DLD1 (cell line): ENCODE data around the gene HPCAL1.

Experiments used
- in situ Hi-C: cut with HindIII; loops from 2 replicates; pipeline ENCODE4 v1.10.0; 2017; ENCODE audit warnings: low sequenced_read_pairs

The HPCAL1 gene

DNA sequence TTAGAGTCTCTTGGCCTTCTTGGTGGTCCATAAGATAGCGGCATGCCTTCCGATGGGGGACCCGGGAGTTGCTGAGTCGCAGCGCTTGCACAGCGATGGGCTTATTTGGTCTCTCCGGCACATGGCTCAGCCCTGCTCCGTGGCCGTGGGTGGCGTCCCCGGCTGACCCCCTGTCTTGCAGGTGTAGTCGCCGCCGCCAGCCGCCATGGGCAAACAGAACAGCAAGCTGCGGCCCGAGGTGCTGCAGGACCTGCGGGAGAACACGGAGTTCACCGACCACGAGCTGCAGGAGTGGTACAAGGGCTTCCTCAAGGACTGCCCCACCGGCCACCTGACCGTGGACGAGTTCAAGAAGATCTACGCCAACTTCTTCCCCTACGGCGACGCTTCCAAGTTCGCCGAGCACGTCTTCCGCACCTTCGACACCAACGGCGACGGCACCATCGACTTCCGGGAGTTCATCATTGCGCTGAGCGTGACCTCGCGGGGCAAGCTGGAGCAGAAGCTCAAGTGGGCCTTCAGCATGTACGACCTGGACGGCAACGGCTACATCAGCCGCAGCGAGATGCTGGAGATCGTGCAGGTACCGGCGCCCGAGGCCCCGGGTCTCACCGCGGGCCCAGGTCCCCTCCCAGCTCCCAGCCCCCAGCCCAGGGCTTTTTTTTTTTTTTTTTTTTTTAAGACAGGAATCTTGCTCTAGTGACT, 117.0 kb downstream of the HPCAL1 start:
- in situ Hi-C loops, result no loop called here

DNA sequence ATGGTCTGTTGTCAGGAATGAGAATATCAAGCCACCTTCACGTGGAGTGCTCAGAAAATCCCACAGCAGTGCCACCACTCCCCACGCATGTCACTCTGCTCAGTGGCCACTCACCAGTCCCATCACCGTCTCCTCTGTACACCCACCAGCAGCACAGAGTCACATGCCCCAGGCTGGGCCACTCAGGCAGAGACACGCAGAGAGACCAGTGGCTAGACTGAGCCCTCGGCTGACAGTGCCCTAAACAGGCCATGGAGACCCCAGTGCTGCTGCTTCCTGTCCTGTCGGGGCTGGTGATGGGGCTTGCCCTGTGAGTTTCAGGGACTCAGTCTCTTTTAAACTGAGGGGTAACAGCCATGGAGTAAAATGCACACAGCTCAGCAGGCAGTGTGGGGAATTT, 119.5 kb downstream of the HPCAL1 start:
- in situ Hi-C loops, result no loop called here

- in situ Hi-C loops, result no loop called here
Observed at GRCh38 chr2:10422732-10423399, 120.2 kb downstream of the HPCAL1 start.

- in situ Hi-C loops, result no loop called here
Observed at GRCh38 chr2:10423400-10423774, 120.7 kb downstream of the HPCAL1 start.

DNA sequence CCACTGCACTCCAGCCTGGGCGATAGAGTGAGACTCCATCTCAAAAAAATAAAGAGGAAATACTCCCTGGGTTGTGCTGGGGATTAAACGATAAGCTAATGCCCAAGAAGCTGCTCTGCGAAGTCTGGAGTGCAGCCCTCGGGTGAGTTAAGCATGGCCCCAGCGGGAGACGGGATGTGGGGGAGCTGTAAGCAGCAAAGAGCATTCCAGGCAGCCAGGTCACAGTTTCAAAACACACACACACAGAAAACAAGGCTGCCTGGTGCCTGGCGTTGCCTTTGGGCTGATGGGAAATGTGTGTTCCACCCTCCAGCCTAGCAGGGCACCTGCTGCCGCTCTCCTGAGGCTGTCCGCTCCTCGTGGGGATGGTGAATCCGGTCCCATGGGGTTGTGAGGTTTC, 121.3 kb downstream of the HPCAL1 start:
- in situ Hi-C loops, result no loop called here

- in situ Hi-C loops, result no loop called here
Observed at GRCh38 chr2:10424916-10425505, 122.3 kb downstream of the HPCAL1 start.

GRCh38 chr2:10425699-10426098, 123.0 kb downstream of the HPCAL1 start:
- in situ Hi-C loops, result no loop called here

DNA sequence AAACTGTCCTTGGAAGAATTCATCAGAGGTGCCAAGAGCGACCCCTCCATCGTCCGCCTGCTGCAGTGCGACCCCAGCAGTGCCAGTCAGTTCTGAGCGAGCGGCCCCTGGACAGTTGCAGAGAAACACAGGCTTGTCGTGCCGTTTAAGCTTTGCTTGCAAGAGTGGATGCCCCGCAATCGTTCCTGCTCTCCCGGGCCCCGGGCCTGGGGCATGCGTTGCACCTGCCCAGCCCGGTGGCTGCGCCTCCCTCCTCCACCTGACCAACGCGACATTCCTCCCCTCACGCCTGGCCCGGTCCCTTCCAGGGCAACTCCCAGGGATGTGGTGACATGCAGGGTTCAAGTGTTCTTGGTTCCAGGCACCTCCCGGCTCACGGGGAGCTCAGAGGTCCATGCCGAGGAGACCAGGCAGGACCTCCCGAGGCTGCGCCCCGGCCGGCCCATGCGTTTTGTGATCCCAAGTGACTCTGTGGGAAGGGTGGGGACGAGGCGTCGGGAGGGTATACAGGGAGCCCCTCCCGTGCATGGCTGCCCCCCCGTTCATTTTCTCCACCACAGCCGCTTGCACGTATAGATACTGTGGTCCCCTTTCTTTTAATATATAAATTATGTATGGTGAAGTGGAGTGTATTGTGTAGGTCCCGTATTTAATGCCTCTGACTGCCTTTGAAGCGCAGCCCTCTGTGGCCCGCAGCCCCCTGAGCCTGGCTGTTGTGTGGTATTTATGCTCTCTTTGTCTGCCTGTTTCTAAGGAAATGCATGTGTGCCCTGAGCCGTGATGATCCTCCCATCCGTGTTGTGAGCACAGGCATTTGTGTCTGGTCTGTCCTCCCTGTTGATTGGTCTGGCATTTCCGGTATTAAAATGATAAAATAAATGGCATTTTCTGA, 124.3 kb downstream of the HPCAL1 start:
- in situ Hi-C loops, result no loop called here

- in situ Hi-C loops, result no loop called here
Observed at GRCh38 chr2:10427618-10427949, 124.9 kb downstream of the HPCAL1 start.

DNA sequence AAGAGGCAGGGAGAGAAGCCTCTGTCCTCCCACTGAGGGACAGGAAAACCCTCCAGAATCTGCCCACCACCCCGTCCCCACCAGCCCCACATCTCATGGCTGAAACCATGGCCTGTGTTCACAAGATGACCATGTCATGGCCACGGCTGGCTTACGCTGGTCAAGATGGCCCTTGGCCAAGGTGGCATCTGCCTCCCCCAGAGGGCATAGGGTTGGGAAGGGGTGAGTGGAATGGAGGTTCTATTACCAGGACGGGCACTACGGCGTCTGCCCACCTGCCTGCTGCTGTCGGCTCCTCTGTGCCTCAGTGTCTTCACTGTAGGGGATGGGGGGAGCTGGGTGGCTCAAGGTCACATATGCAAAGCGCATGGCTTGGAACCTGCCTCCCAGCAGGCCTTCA, 125.7 kb downstream of the HPCAL1 start:
- in situ Hi-C loops, result no loop called here

DNA sequence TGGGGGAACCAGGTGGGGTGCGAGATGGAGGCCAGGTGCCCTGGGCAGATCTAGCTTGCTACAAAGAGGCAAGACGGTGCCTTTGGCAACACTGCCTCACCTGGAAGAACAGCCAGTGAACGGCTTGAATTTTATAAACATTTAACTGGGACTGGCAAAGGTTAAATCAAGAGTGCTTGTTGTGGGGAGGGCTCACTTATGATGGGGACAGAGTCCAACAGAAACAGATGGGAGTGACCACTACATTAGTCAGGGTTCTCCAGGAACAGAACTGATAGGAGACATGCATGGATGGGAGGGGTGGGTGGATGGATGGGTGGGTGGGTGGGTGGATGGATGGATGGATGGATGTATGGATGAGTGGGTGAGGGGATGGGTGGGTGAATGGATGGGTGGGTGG, 126.2 kb downstream of the HPCAL1 start:
- in situ Hi-C loops, result no loop called here

DNA sequence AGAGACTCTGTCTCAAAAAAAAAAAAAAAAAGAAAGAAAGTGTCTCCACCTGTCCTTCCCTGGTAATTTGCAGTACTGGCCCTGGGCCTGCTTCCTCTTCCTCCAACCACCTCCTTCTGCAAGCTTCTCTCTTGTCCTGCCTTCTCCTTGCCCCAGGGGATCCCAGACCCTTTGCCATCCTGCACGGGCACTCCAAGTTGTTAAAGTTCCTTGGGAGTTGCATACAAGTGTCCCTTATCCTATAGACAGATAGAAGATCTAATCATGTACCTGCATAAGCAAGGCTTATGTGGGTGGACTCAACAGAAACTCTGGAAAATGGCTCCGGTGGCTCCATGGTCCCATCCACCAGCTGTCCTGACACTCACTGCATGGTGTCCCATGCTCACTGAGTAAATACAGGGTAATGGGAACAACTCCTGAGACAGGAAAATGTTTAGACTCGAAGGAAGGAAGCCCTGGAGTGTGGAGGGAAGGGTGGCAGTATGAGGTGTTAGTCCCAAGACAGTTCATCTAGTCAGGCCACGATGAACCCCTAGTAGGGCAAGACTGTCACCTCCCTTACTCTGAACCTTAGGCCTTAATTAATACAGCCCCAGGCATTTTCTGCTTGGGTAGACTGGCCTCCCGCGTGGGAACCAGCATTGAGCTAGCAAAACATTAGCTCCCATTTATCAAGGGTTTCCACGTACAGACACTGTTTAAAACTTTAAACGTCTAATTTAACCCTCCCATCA, 128.3 kb downstream of the HPCAL1 start:
- in situ Hi-C loops, result loop anchor here (10.0 kb wide), 2 partner anchors 234 to 306 kb away; partner anchors contain the start of gene RRM2

GRCh38 chr2:10431797-10432196, 129.1 kb downstream of the HPCAL1 start:
- in situ Hi-C loops, result loop anchor here (10.0 kb wide), 2 partner anchors 233 to 307 kb away; partner anchors contain the start of gene RRM2

GRCh38 chr2:10432311-10433181, 129.8 kb downstream of the HPCAL1 start:
- in situ Hi-C loops, result loop anchor here (10.0 kb wide), 2 partner anchors 232 to 308 kb away; partner anchors contain the start of gene RRM2

- in situ Hi-C loops, result loop anchor here (10.0 kb wide), 2 partner anchors 231 to 309 kb away; partner anchors contain the start of gene RRM2
Observed at GRCh38 chr2:10433264-10433946, 130.7 kb downstream of the HPCAL1 start.

DNA sequence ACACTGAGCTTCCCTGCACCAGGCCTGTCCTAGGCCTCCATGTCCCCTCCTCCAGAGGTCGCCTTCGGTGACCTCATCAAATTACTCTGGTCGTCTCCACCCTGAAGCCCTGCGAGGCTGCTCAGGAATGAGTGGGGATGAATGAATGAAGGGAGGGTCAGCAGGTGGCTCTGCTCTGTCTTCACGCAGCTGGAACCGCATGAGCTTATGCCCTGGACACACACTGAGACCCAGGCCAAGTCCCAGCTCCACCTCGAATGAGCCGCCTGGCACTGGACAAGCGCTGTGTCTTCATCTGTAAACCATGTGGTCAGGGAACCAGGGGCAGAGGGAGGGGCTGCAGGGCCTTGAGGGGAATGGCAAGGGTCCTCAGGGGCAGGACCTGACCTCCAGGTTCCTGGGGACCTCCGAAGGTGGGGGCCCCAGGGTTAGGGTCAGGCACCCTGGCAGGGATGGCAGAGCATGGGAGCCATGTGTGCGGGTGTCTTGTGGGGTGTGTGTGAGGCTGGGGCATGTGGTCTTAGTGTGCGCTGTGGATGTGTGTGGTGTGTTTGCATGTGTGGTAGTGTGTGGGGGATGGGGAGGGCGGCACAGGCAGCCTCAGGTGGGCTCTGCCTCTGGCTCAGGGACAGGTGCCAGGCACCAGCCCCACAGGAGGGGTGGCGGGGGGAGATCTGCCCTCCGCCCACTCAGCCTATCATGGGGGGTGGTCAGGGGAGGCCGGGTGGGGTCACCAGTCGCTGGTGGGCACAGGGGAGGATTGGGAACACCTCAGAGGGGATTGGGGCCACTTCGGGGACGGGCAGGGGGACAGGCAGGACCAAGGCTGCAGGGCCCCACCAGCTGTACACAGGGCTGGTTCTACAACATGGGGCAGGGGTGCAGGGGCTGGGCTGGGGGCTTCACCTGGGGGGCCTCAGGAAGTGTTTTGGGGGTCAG, 131.5 kb downstream of the HPCAL1 start:
- in situ Hi-C loops, result loop anchor here (10.0 kb wide), 2 partner anchors 231 to 309 kb away; partner anchors contain the start of gene RRM2
